ENCODE data around the gene ARL8B. TPM values are rescaled to one million over a fixed set of nuclear protein-coding genes. Genes with fewer than 3 reads are reported as not detected.

The ARL8B gene
- total and polyA plus RNA-seq, 2 donors (not counting 1 experiment from before 2014, with no cell fraction given), result 14.5 to 67.3 TPM

- peak overlapping the region in 1 of 5 experiments; percentile 37 for H3K4me3 ChIP-seq (ENCODE audit: control extremely low read depth in 1 of 5, extremely low read depth in 1 of 5, insufficient read depth in 1 of 5, low read depth in 2 of 5, low read length in 4 of 5)
- intact Hi-C loops (cut with micrococcal nuclease), result no loop called here
- Mint-ChIP-seq H3K4me1 (peaks cover 73% of the 10 kb centered on the region), H3K27ac (peak overlapping the region; percentile 87), H3K4me3 (peak overlapping the region; percentile 80), H3K27me3 (no peaks in the 10 kb centered on the region), H3K9me3 (ENCODE audit: insufficient read depth) (no peaks in the 10 kb centered on the region)
- DNase-seq (peak; percentile 40), ATAC-seq (ENCODE audit: low read depth) (no peak)
- WGBS (ENCODE audit: insufficient coverage), result no CpG with 5 or more reads among the region's 5 CpGs
- H3K36me3 ChIP-seq (replicated peaks in 1 of 2; ENCODE audit: control extremely low read depth in 1 of 2, control insufficient read depth in 1 of 2, extremely low read depth in 1 of 2, insufficient read depth in 2 of 2, low read length in 1 of 2), result peaks cover 3 to 21% of the 10 kb centered on the region in 2 experiments
- H3K9me3 ChIP-seq (ENCODE audit: control extremely low read depth in 1 of 3, control insufficient read depth in 2 of 3, insufficient read depth in 1 of 3, low read length in 2 of 3), result no peaks in the 10 kb centered on the region
- ChIA-PET POLR2A (no interaction called here), CTCF (interaction anchor here (0.6 to 3.3 kb wide), 5 partner anchors 9 to 179 kb away, joined by 3 to 13 read pairs (median 3); no protein-coding TSS in a partner anchor)
- H3K27me3 ChIP-seq (replicated peaks in 1 of 4; ENCODE audit: control extremely low read depth in 1 of 4, control insufficient read depth in 3 of 4, insufficient read depth in 4 of 4, low read length in 3 of 4), result no peaks in the 10 kb centered on the region
- peak overlapping the region; percentile 53 for H3K4me2 ChIP-seq (replicated peaks; ENCODE audit: low read depth, low read length, poor library complexity, severe bottlenecking)
- no peak overlapping the region for H2AFZ ChIP-seq (ENCODE audit: insufficient read depth, low read depth, low read length, poor library complexity, severe bottlenecking)
- H3K79me2 ChIP-seq (ENCODE audit: control insufficient read depth, insufficient read depth, low read length), result peaks cover 96% of the 10 kb centered on the region
- H3K9ac ChIP-seq (ENCODE audit: low read length), result peak overlapping the region; percentile 18
- peaks cover 8% of the 10 kb centered on the region for H4K20me1 ChIP-seq (ENCODE audit: control insufficient read depth, insufficient read depth, low read length, poor library complexity, severe bottlenecking)
- peaks cover 67 to 69% of the 10 kb centered on the region in 2 donors for H3K4me1 ChIP-seq (ENCODE audit: control insufficient read depth in 2 of 2, insufficient read depth in 2 of 2, low read length in 2 of 2)
- no peak for TF ChIP-seq CTCF (IDR thresholded peaks at IDR 0.05)
- no peak for TF ChIP-seq EZH2 (IDR thresholded peaks at IDR 0.05; ENCODE audit: borderline replicate concordance, insufficient read depth, low read depth, low read length, poor library complexity, severe bottlenecking)
- H3K27ac ChIP-seq (ENCODE audit: low read length in 2 of 2), result peak overlapping the region; percentile 34 to 96
Observed at GRCh38 chr3:5191555-5192304, 69.6 kb downstream of the ARL8B start.
